H1 (cell line): ENCODE data around the gene KLHL29. TPM values are rescaled to one million over a fixed set of nuclear protein-coding genes. Genes with fewer than 3 reads are reported as not detected.

ENCODE experiments used
- CTCF ChIA-PET: fragments of 300-600 bp; sonication (Branson Sonifier 250); formaldehyde crosslinking; loops from one replicate; lab custom pipeline; 2021; ENCODE audit not compliant: partially characterized antibody; lab: Charles Lee
- POLR2A ChIA-PET: fragments of 300-600 bp; sonication (Branson Sonifier 250); formaldehyde crosslinking; loops from one replicate; lab custom pipeline; 2021; ENCODE audit warnings: inconsistent platforms; ENCODE audit not compliant: partially characterized antibody; lab: Charles Lee
- DNase-seq, 2 experiments: peaks; one replicate each; pipeline versions ENCODE4 v3.0.0 to v3.0.0-alpha.2; 2010 to 2022; ENCODE audit warnings: low spot score in 2 of 2, low read depth in 1 of 2, mixed read lengths in 1 of 2
- FAIRE-seq: peaks from 2 replicates; lab custom pipeline; 2011; peaks lifted over from hg19 to GRCh38; lab: Jason Lieb, UNC
- H2AFZ ChIP-seq: 2 replicates; pipeline ENCODE4 v1.8.1; 2012; ENCODE audit warnings: low read length, inconsistent platforms
- H2AK5ac ChIP-seq: 2 replicates; pipeline ENCODE4 v1.6.1; 2013; ENCODE audit warnings: low read depth, low read length
- H2BK120ac ChIP-seq: replicated peaks from 2 replicates; pipeline ENCODE3; 2013; ENCODE audit warnings: low read depth, low read length, inconsistent platforms
- H2BK12ac ChIP-seq: 2 replicates; pipeline ENCODE4 v1.6.1; 2013; ENCODE audit warnings: low read depth, low read length
- H2BK15ac ChIP-seq: 2 replicates; pipeline ENCODE4 v1.6.1; 2013; ENCODE audit warnings: low read length
- H2BK20ac ChIP-seq: 2 replicates; pipeline ENCODE4 v1.6.1; 2013; ENCODE audit warnings: low read length
- H2BK5ac ChIP-seq: 2 replicates; pipeline ENCODE4 v1.6.1; 2013; ENCODE audit warnings: low read depth, low read length
- H3K14ac ChIP-seq: 2 replicates; pipeline ENCODE4 v1.6.1; 2013; ENCODE audit warnings: inconsistent platforms; ENCODE audit not compliant: insufficient read length
- H3K18ac ChIP-seq: 2 replicates; pipeline ENCODE4 v1.6.1; 2013; ENCODE audit warnings: low read length; ENCODE audit errors: extremely low read depth
- H3K23ac ChIP-seq: 2 replicates; pipeline ENCODE4 v1.6.1; 2013; ENCODE audit warnings: inconsistent platforms; ENCODE audit not compliant: insufficient read length
- H3K23me2 ChIP-seq: 2 replicates; pipeline ENCODE4 v1.6.1; 2013; ENCODE audit warnings: low read depth, low read length
- H3K27ac ChIP-seq: 2 replicates; pipeline ENCODE4 v1.6.1; 2011; ENCODE audit warnings: low read depth, low read length, inconsistent platforms
- H3K27me3 ChIP-seq, 4 experiments: replicated peaks in 1 of 4; 1 replicate in 1 of 4; 2 replicates in 3 of 4; pipeline versions ENCODE4 v1.6.1 to v1.8.1; 2011 to 2013; ENCODE audit warnings: low read length in 3 of 4, mild to moderate bottlenecking in 3 of 4, inconsistent platforms in 2 of 4, mixed read lengths in 2 of 4, moderate library complexity in 1 of 4; ENCODE audit not compliant: control insufficient read depth in 3 of 4, insufficient read depth in 3 of 4; ENCODE audit errors: extremely low read depth in 1 of 4
- H3K36me3 ChIP-seq, 4 experiments: 2 replicates each; pipeline versions ENCODE4 v1.6.1 to v1.8.1; 2011 to 2013; ENCODE audit warnings: mild to moderate bottlenecking in 4 of 4, low read length in 3 of 4, moderate library complexity in 2 of 4, control low read depth in 1 of 4, inconsistent platforms in 1 of 4; ENCODE audit not compliant: insufficient read depth in 4 of 4, control insufficient read depth in 2 of 4
- H3K4ac ChIP-seq: replicated peaks from 2 replicates; pipeline ENCODE3; 2013; ENCODE audit warnings: low read length, low read depth, mixed read lengths, inconsistent platforms; ENCODE audit not compliant: insufficient read length
- H3K4me1 ChIP-seq, 4 experiments: replicated peaks in 1 of 4; 1 replicate in 1 of 4; 2 replicates in 3 of 4; pipeline versions ENCODE4 v1.6.1 to v1.8.1; 2011 to 2013; ENCODE audit warnings: low read length in 3 of 4, inconsistent platforms in 2 of 4, mixed read lengths in 1 of 4; ENCODE audit not compliant: insufficient read depth in 4 of 4, control insufficient read depth in 3 of 4
- H3K4me2 ChIP-seq, 2 experiments: 2 replicates each; pipeline versions ENCODE4 v1.6.1 to v1.8.1; 2011 to 2013; ENCODE audit warnings: low read depth in 2 of 2, low read length in 2 of 2, control low read depth in 1 of 2, inconsistent platforms in 1 of 2, mild to moderate bottlenecking in 1 of 2; ENCODE audit not compliant: insufficient read depth in 1 of 2
- H3K4me3 ChIP-seq, 4 experiments: fragments of 200-600, 300-600 bp in 1 of 4; sonication (generic), shearing (Covaris generic), sonication (Bioruptor Twin) in 1 of 4; 2 replicates each; pipeline versions ENCODE4 v1.5.1 to v1.8.1; 2011 to 2016; ENCODE audit warnings: low read length in 4 of 4, low read depth in 3 of 4, control low read depth in 2 of 4, inconsistent platforms in 2 of 4, mild to moderate bottlenecking in 2 of 4, mixed read lengths in 1 of 4, moderate library complexity in 1 of 4; ENCODE audit not compliant: insufficient read depth in 2 of 4; ENCODE audit errors: extremely low read depth in 1 of 4
- H3K56ac ChIP-seq: replicated peaks from 2 replicates; pipeline ENCODE3; 2013; ENCODE audit warnings: low read depth, mild to moderate bottlenecking, mixed read lengths, low read length, inconsistent platforms; ENCODE audit not compliant: insufficient read length
- H3K79me1 ChIP-seq: 2 replicates; pipeline ENCODE4 v1.6.1; 2013; ENCODE audit warnings: low read depth, low read length, control low read depth
- H3K79me2 ChIP-seq, 2 experiments: 2 replicates each; pipeline versions ENCODE4 v1.6.1 to v1.8.1; 2012 to 2013; ENCODE audit warnings: low read length in 2 of 2, mild to moderate bottlenecking in 2 of 2, inconsistent platforms in 1 of 2; ENCODE audit not compliant: insufficient read depth in 2 of 2, control insufficient read depth in 1 of 2
- H3K9ac ChIP-seq, 4 experiments: replicated peaks in 1 of 4; 1 replicate in 1 of 4; 2 replicates in 3 of 4; pipeline versions ENCODE4 v1.6.1 to v1.8.1; 2011 to 2013; ENCODE audit warnings: low read depth in 3 of 4, low read length in 3 of 4, control low read depth in 2 of 4, mild to moderate bottlenecking in 2 of 4, moderate library complexity in 2 of 4, inconsistent platforms in 1 of 4; ENCODE audit errors: extremely low read depth in 1 of 4
- H3K9me3 ChIP-seq, 2 experiments: 2 replicates each; pipeline versions ENCODE4 v1.6.1 to v1.8.1; 2012 to 2013; ENCODE audit warnings: mild to moderate bottlenecking in 2 of 2, moderate library complexity in 2 of 2, control low read depth in 1 of 2, inconsistent platforms in 1 of 2, low read depth in 1 of 2, low read length in 1 of 2, mixed read lengths in 1 of 2; ENCODE audit not compliant: insufficient read depth in 2 of 2
- H4K20me1 ChIP-seq, 2 experiments: replicated peaks in 1 of 2; 2 replicates each; pipeline versions ENCODE3 to v1.8.1; 2011 to 2013; ENCODE audit warnings: inconsistent platforms in 2 of 2, low read length in 2 of 2, mild to moderate bottlenecking in 1 of 2; ENCODE audit not compliant: insufficient read depth in 2 of 2, control insufficient read depth in 1 of 2
- H4K5ac ChIP-seq: 2 replicates; pipeline ENCODE4 v1.6.1; 2013; ENCODE audit warnings: low read length, low read depth, mixed read lengths, inconsistent platforms; ENCODE audit not compliant: insufficient read length
- H4K8ac ChIP-seq: 2 replicates; pipeline ENCODE4 v1.8.0; 2013; ENCODE audit warnings: mild to moderate bottlenecking, moderate library complexity, low read length, inconsistent platforms; ENCODE audit not compliant: insufficient read depth; ENCODE audit errors: extremely low read depth
- H4K91ac ChIP-seq: replicated peaks from 2 replicates; pipeline ENCODE3; 2013; ENCODE audit warnings: low read length, mixed read lengths, inconsistent platforms; ENCODE audit not compliant: insufficient read length
- BACH1 ChIP-seq: IDR thresholded peaks from 2 replicates; pipeline ENCODE4 v1.6.1; 2012; ENCODE audit warnings: low read length, improper control_type of control experiment
- KDM4A ChIP-seq: IDR thresholded peaks from one replicate; pipeline ENCODE4 v1.7.1; 2012; ENCODE audit warnings: low read depth, mild to moderate bottlenecking, moderate library complexity, low read length, inconsistent platforms; ENCODE audit not compliant: severe bottlenecking
- SIRT6 ChIP-seq: IDR thresholded peaks from one replicate; pipeline ENCODE4 v1.7.1; 2012; ENCODE audit warnings: low read length, inconsistent platforms
- WGBS, 2 experiments: shearing (Covaris generic) in 1 of 2; methylation state at CpG; one replicate each; pipeline versions ENCODE4 v1.1.6 to v1.1.7; 2013 to 2015; ENCODE audit warnings: low lambda C conversion rate in 2 of 2, mixed read lengths in 2 of 2, inconsistent platforms in 1 of 2, low coverage in 1 of 2, missing lambda C conversion rate in 1 of 2; ENCODE audit not compliant: insufficient replicate concordance in 2 of 2, insufficient coverage in 1 of 2, insufficient read length in 1 of 2; ENCODE audit errors: extremely low coverage in 1 of 2, missing lambda C conversion rate in 1 of 2; 5-methylcytosine and 5-hydroxymethylcytosine counted together
- polyA plus RNA-seq, 7 experiments: library from polyadenylated mRNA; depleted of rRNA in 3 of 7; stranded (reverse) in 5 of 7; unstranded in 2 of 7; fragments of >200 nt in 5 of 7; fragments of 200-250 nt in 2 of 7; gene quantifications; 1 replicate in 5 of 7; 2 replicates in 1 of 7; 4 replicates in 1 of 7; pipeline versions ENCODE4 v1.2.1 to v1.2.3, GENCODE V29; 2011 to 2013; ENCODE audit warnings: missing spikeins in 2 of 7, mixed read lengths in 2 of 7
- total RNA-seq: library from RNA; stranded (reverse); fragmentation: NEBNext Ultra II Directional; extraction: Animal tissue kit (Norgen Biotek cat#: 25700); gene quantifications from 2 replicates; pipeline ENCODE4 v1.2.1, GENCODE V29; 2021
- TF ChIP-seq, protein P1 (sequence below): IDR thresholded peaks from 2 replicates; pipeline ENCODE4 v1.6.1; 2012; ENCODE audit warnings: inconsistent platforms
- TF ChIP-seq, protein P2 (sequence below): IDR thresholded peaks from 2 replicates; pipeline ENCODE4 v1.6.1; 2012; ENCODE audit warnings: low read length, inconsistent platforms
- TF ChIP-seq, protein P3 (sequence below): IDR thresholded peaks from 2 replicates; pipeline ENCODE4 v1.6.1; 2011; ENCODE audit warnings: low read length, improper control_type of control experiment

KLHL29 gene
- total and polyA plus RNA-seq, 2 of the 8 experiments (the other 6 are each of a cell fraction or from before 2014, with no cell fraction given), result 1.1 to 4.7 TPM

DNA sequence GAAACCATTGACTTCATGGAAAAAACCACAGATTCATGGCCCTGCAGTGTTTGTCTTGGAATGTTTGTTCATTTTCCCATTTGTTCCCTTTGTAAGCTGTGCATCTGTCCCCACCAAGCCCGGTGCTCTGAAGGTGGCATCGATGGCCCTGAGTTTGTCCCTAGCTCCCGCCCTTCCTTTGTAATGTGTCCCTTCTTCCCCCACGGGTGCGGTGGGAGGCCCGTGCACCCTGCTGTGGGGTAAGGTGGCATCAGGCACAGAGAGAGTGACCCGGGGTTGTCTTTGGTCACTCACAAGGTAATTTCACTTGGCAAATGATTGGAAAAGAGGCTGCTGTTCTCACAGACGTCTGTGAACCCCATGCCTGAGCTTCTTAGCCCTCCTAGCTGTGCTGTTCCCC is 28.7 kb downstream of the KLHL29 start:
- Histone ChIP-seq H3K56ac (no peak overlapping the region), H2BK5ac (no peak overlapping the region), H2BK20ac (no peak overlapping the region), H4K8ac (no peak overlapping the region), H3K4me1 (no peaks in the 10 kb centered on the region), H3K23me2 (peaks cover 2% of the 10 kb centered on the region; the same call in 1 of the 2 replicates), H3K79me2 (no peaks in the 10 kb centered on the region), H4K20me1 (no peaks in the 10 kb centered on the region), H2BK12ac (no peak overlapping the region), H4K91ac (no peak overlapping the region), H3K9ac (no peak overlapping the region), H3K4ac (no peak overlapping the region), H3K9me3 (no peaks in the 10 kb centered on the region), H3K36me3 (no peaks in the 10 kb centered on the region), H2BK15ac (no peak overlapping the region), H2AFZ (no peak overlapping the region), H3K4me3 (no peak overlapping the region), H3K27ac (no peak overlapping the region), H2BK120ac (no peak overlapping the region), H4K5ac (no peak overlapping the region), H3K4me2 (no peak overlapping the region), H3K79me1 (no peaks in the 10 kb centered on the region), H3K23ac (no peak overlapping the region), H3K27me3 (no peaks in the 10 kb centered on the region), H3K14ac (no peak overlapping the region), H2AK5ac (no peak overlapping the region), H3K18ac (no peak overlapping the region)
- FAIRE-seq (no peak), DNase-seq (no peak)
- WGBS, 2 experiments, result 72% methylated on average over 8 of the region's 8 CpGs; no CpG with 5 or more reads in 1 of the 2 experiments
- POLR2A ChIA-PET, result interaction anchor here (1.5 kb wide), 1 partner anchor 10 kb away, joined by 4 read pairs; no protein-coding TSS in a partner anchor
- CTCF ChIA-PET, result interaction anchor here (0.7 to 4.2 kb wide), 7 partner anchors 9 to 65 kb away, joined by 3 to 26 read pairs (median 5); no protein-coding TSS in a partner anchor
- TF ChIP-seq KDM4A (no peak), BACH1 (no peak), SIRT6 (no peak)
- TF ChIP-seq, protein P1, sequence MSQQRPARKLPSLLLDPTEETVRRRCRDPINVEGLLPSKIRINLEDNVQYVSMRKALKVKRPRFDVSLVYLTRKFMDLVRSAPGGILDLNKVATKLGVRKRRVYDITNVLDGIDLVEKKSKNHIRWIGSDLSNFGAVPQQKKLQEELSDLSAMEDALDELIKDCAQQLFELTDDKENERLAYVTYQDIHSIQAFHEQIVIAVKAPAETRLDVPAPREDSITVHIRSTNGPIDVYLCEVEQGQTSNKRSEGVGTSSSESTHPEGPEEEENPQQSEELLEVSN, result no peak
- TF ChIP-seq, protein P2, sequence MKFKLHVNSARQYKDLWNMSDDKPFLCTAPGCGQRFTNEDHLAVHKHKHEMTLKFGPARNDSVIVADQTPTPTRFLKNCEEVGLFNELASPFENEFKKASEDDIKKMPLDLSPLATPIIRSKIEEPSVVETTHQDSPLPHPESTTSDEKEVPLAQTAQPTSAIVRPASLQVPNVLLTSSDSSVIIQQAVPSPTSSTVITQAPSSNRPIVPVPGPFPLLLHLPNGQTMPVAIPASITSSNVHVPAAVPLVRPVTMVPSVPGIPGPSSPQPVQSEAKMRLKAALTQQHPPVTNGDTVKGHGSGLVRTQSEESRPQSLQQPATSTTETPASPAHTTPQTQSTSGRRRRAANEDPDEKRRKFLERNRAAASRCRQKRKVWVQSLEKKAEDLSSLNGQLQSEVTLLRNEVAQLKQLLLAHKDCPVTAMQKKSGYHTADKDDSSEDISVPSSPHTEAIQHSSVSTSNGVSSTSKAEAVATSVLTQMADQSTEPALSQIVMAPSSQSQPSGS, result no peak
- TF ChIP-seq, protein P3, sequence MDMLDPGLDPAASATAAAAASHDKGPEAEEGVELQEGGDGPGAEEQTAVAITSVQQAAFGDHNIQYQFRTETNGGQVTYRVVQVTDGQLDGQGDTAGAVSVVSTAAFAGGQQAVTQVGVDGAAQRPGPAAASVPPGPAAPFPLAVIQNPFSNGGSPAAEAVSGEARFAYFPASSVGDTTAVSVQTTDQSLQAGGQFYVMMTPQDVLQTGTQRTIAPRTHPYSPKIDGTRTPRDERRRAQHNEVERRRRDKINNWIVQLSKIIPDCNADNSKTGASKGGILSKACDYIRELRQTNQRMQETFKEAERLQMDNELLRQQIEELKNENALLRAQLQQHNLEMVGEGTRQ, result no peak
